Neural cell (in vitro differentiated cells): ENCODE measurements around the gene GAREM1. TPM values are rescaled to one million over a fixed set of nuclear protein-coding genes. Genes with fewer than 3 reads are reported as not detected.
"Not testable (repeated sequence)": the region's sequence is repeated elsewhere in the genome, so short reads cannot be mapped to it uniquely, and the experiment has no call there.

Source experiments
- H2AFZ ChIP-seq: fragments of 200-600, 300-800 bp; sonication (generic), shearing (Covaris generic); 2 replicates; pipeline ENCODE4 v1.6.0; 2014; ENCODE audit warnings: low read depth, mild to moderate bottlenecking, antibody characterized with exemption, low read length, moderate library complexity
- H3F3A ChIP-seq: fragments of 200-600 bp; shearing (Covaris generic); 2 replicates; pipeline ENCODE4 v1.6.1; 2016; ENCODE audit warnings: mild to moderate bottlenecking, moderate library complexity, mixed read lengths, antibody characterized with exemption, low read length; ENCODE audit not compliant: insufficient read depth, poor library complexity, severe bottlenecking
- H3K27ac ChIP-seq: fragments of 200-600, 300-800 bp; sonication (generic), shearing (Covaris generic); 2 replicates; pipeline ENCODE4 v1.5.1; 2014; ENCODE audit warnings: mild to moderate bottlenecking, low read length, moderate library complexity
- H3K27me3 ChIP-seq: fragments of 300-800, 200-600 bp; sonication (generic), shearing (Covaris generic); 2 replicates; pipeline ENCODE4 v1.6.0; 2014; ENCODE audit warnings: mild to moderate bottlenecking, low read depth, low read length, moderate library complexity; ENCODE audit not compliant: insufficient read depth
- H3K36me3 ChIP-seq: fragments of 300-800, 200-600 bp; sonication (generic), shearing (Covaris generic); 2 replicates; pipeline ENCODE4 v1.5.1; 2014; ENCODE audit warnings: mild to moderate bottlenecking, antibody characterized with exemption, low read length, moderate library complexity; ENCODE audit not compliant: insufficient read depth
- H3K4me2 ChIP-seq: fragments of 300-800, 200-600 bp; sonication (generic), shearing (Covaris generic); 2 replicates; pipeline ENCODE4 v1.6.0; 2014; ENCODE audit warnings: mild to moderate bottlenecking, low read length
- H3K4me3 ChIP-seq: fragments of 300-800, 200-600 bp; sonication (generic), shearing (Covaris generic); 2 replicates; pipeline ENCODE4 v1.5.1; 2014; ENCODE audit warnings: mild to moderate bottlenecking, low read length, moderate library complexity
- H3K79me2 ChIP-seq: fragments of 200-600 bp; shearing (Covaris generic); replicated peaks from 2 replicates; pipeline ENCODE4 v1.6.0; 2014; ENCODE audit warnings: mild to moderate bottlenecking, low read length, moderate library complexity; ENCODE audit not compliant: insufficient read depth
- H3K9ac ChIP-seq: fragments of 300-800, 200-600 bp; sonication (generic), shearing (Covaris generic); 2 replicates; pipeline ENCODE4 v1.6.1; 2016; ENCODE audit warnings: mild to moderate bottlenecking, low read length, mixed read lengths
- H3K9me2 ChIP-seq: fragments of 200-600 bp; shearing (Covaris generic); 2 replicates; pipeline ENCODE4 v1.6.1; 2016; ENCODE audit warnings: mild to moderate bottlenecking, low read length, mixed read lengths; ENCODE audit not compliant: insufficient read depth
- H3K9me3 ChIP-seq: fragments of 200-600, 300-800 bp; sonication (generic), shearing (Covaris generic); 2 replicates; pipeline ENCODE4 v1.6.1; 2016; ENCODE audit warnings: mild to moderate bottlenecking, mixed run types, low read length, moderate library complexity, mixed read lengths
- H4K20me1 ChIP-seq: fragments of 200-600 bp; shearing (Covaris generic); 2 replicates; pipeline ENCODE4 v1.6.1; 2016; ENCODE audit warnings: mild to moderate bottlenecking, mixed run types; ENCODE audit not compliant: insufficient read depth
- EP300 ChIP-seq: fragments of 450-650 bp; conservative IDR thresholded peaks from 2 replicates; pipeline ENCODE4 v1.6.1; 2014; ENCODE audit warnings: antibody characterized with exemption, mild to moderate bottlenecking, moderate library complexity; ENCODE audit not compliant: poor library complexity, severe bottlenecking
- EZH2 ChIP-seq: fragments of 200-600, 300-800 bp; shearing (Covaris generic), sonication (generic); IDR thresholded peaks from 2 replicates; pipeline ENCODE4 v1.6.1; 2014; ENCODE audit warnings: antibody characterized with exemption, low read length, borderline replicate concordance, mild to moderate bottlenecking; ENCODE audit not compliant: insufficient read depth, poor library complexity, severe bottlenecking
- MXI1 ChIP-seq: fragments of 450-650 bp; conservative IDR thresholded peaks from 2 replicates; pipeline ENCODE4 v1.6.1; 2014; ENCODE audit warnings: antibody characterized with exemption, mild to moderate bottlenecking; ENCODE audit not compliant: poor library complexity, severe bottlenecking
- RAD21 ChIP-seq: fragments of 450-650 bp; conservative IDR thresholded peaks from 2 replicates; pipeline ENCODE4 v1.6.1; 2014; ENCODE audit warnings: antibody characterized with exemption, mild to moderate bottlenecking, moderate library complexity
- TAF1 ChIP-seq: IDR thresholded peaks from 2 replicates; pipeline ENCODE4 v1.6.1; 2012; ENCODE audit warnings: low read depth
- polyA plus RNA-seq: library from polyadenylated mRNA; depleted of rRNA; stranded (reverse); fragments of >200 nt; gene quantifications from 2 replicates; pipeline ENCODE4 v1.2.3, GENCODE V29; 2014
- TF ChIP-seq, protein P1 (sequence below): IDR thresholded peaks from 2 replicates; pipeline ENCODE4 v1.6.1; 2012; ENCODE audit warnings: borderline replicate concordance

The GAREM1 gene
- polyA plus RNA-seq, 1 donor from 2014 or later, result 1.3 TPM

DNA sequence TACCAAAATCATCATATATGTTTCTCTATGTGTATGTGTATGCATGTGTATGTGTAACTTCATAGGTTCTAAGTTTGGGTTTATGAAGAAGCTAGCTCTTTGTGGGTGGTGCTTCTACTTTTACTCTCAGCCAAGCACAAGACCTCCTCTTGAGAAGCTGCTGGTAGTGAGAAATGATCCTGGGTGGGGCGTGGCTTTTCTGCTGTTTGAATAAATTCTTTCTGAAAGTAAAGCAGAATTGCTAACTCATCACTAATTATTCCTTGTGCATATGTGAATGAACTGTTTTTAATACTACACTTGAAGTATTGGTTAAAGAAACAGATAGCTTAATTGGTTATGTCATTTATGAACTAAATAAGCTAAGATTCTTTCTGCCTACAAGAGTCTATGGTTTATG, 7.6 kb upstream of the GAREM1 start:
- peak overlapping the region; percentile 13 for H3K4me3 ChIP-seq
- no peaks in the 10 kb centered on the region for H3K27me3 ChIP-seq
- peak overlapping the region; percentile 32 for H3K27ac ChIP-seq
- no peak overlapping the region for H2AFZ ChIP-seq
- TF ChIP-seq MXI1, result no peak
- TF ChIP-seq TAF1, result no peak
- no peak for TF ChIP-seq EP300
- TF ChIP-seq RAD21, result no peak
- TF ChIP-seq EZH2, result no peak
- H4K20me1 ChIP-seq, result no peaks in the 10 kb centered on the region
- H3K9me2 ChIP-seq, result no peaks in the 10 kb centered on the region
- no peak overlapping the region for H3K4me2 ChIP-seq
- no peaks in the 10 kb centered on the region for H3K9me3 ChIP-seq
- H3K9ac ChIP-seq, result no peak overlapping the region
- H3K79me2 ChIP-seq, result no peaks in the 10 kb centered on the region
- H3F3A ChIP-seq, result no peaks in the 10 kb centered on the region
- H3K36me3 ChIP-seq, result no peaks in the 10 kb centered on the region

DNA sequence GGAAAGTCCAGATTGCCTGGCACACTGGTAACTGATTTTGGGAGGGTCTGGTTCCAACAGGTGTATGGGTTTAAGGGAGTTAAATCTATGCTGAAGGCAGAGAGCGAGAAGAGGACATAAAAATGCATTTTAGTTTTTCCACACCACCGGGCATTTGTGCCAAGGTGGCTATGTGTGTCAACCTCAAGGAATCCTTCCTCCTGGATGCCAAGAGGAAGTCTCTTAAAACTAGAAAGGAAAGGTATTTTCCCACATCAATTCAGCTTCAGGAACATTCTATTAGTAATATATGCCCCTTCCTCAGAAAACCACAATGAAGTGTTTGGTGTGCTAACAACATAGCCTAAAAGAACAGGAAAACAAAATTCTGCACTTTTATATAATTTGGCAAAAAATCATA, 5.4 kb upstream of the GAREM1 start:
- H2AFZ ChIP-seq, result no peak overlapping the region
- no peaks in the 10 kb centered on the region for H3K9me3 ChIP-seq
- H4K20me1 ChIP-seq, result no peaks in the 10 kb centered on the region
- no peaks in the 10 kb centered on the region for H3K79me2 ChIP-seq
- no peaks in the 10 kb centered on the region for H3K9me2 ChIP-seq
- H3K27ac ChIP-seq, result no peak overlapping the region
- no peak for TF ChIP-seq EZH2
- H3K9ac ChIP-seq, result no peak overlapping the region
- H3K36me3 ChIP-seq, result no peaks in the 10 kb centered on the region
- H3K4me2 ChIP-seq, result no peak overlapping the region
- H3K4me3 ChIP-seq, result no peak overlapping the region
- H3F3A ChIP-seq, result no peaks in the 10 kb centered on the region
- H3K27me3 ChIP-seq, result no peaks in the 10 kb centered on the region

DNA sequence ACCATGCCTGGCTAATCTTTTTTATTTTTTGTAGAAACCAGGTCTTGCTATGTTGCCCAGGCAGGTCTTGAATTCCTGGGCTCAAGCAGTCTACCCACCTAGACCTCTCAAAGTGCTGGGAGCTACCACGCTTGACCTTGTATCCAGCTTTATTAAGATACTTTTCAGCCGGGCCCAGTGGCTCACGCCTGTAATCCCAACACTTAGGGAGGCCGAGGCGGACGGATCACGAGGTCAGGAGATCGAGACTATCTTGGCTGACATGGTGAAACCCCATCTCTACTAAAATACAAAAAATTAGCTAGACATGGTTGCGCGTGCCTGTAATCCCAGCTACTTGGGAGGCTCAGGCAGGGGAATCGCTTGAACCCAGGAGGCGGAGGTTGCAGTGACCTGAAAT, 4.4 kb upstream of the GAREM1 start:
- not testable (repeated sequence) for H3K4me2 ChIP-seq

DNA sequence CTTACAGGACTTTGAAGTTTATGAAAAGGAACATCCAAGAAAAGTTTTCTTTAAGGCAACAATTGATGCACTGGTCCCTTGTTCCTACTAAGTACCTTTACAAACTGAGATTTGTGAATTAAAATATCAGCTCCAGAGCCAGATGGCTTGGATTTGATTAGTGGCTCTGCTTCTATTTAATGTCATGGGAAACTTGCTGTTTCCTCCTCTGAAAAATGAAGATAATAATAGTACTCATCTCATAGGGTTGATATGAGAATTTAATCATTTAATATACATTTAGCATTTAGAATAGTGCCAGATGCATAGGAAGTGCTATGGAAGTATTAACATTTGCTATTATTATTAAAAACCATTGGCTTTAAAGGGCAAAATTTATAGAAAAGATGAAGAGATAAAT, 2.6 kb upstream of the GAREM1 start:
- Histone ChIP-seq H3K27ac (no peak overlapping the region), H3K79me2 (peaks cover 2% of the 10 kb centered on the region), H4K20me1 (no peaks in the 10 kb centered on the region), H3K9ac (no peak overlapping the region), H3K36me3 (no peaks in the 10 kb centered on the region), H3K27me3 (no peaks in the 10 kb centered on the region), H3K9me2 (no peaks in the 10 kb centered on the region), H3F3A (peaks cover 6% of the 10 kb centered on the region), H2AFZ (no peak overlapping the region), H3K9me3 (no peaks in the 10 kb centered on the region), H3K4me2 (no peak overlapping the region), H3K4me3 (no peak overlapping the region)
- TF ChIP-seq EZH2 (no peak), TAF1 (no peak)
- TF ChIP-seq, protein P1, sequence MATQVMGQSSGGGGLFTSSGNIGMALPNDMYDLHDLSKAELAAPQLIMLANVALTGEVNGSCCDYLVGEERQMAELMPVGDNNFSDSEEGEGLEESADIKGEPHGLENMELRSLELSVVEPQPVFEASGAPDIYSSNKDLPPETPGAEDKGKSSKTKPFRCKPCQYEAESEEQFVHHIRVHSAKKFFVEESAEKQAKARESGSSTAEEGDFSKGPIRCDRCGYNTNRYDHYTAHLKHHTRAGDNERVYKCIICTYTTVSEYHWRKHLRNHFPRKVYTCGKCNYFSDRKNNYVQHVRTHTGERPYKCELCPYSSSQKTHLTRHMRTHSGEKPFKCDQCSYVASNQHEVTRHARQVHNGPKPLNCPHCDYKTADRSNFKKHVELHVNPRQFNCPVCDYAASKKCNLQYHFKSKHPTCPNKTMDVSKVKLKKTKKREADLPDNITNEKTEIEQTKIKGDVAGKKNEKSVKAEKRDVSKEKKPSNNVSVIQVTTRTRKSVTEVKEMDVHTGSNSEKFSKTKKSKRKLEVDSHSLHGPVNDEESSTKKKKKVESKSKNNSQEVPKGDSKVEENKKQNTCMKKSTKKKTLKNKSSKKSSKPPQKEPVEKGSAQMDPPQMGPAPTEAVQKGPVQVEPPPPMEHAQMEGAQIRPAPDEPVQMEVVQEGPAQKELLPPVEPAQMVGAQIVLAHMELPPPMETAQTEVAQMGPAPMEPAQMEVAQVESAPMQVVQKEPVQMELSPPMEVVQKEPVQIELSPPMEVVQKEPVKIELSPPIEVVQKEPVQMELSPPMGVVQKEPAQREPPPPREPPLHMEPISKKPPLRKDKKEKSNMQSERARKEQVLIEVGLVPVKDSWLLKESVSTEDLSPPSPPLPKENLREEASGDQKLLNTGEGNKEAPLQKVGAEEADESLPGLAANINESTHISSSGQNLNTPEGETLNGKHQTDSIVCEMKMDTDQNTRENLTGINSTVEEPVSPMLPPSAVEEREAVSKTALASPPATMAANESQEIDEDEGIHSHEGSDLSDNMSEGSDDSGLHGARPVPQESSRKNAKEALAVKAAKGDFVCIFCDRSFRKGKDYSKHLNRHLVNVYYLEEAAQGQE, result no peak

More for the DNA sequence above, 4.4 kb upstream of the GAREM1 start:
- H3K4me3 ChIP-seq, H3K9me2 ChIP-seq, H3F3A ChIP-seq, H4K20me1 ChIP-seq, H3K9ac ChIP-seq, H2AFZ ChIP-seq, H3K36me3 ChIP-seq, H3K27ac ChIP-seq, H3K79me2 ChIP-seq, H3K27me3 ChIP-seq, H3K9me3 ChIP-seq: not testable (repeated sequence)
